Hypothalamus (tissue), 51 donors: ENCODE data around the gene MYO1H.
A peak's percentile ranks its signal among the peaks of the same experiment; 100 is the strongest.
"Not testable (repeated sequence)": the region's sequence is repeated elsewhere in the genome, so short reads cannot be mapped to it uniquely, and the experiment has no call there.

Experiments used
- DNase-seq, 51 donors: peaks; one replicate each; lab custom pipeline; 2025; lab: John Stamatoyannopoulos, UW

MYO1H gene, protein sequence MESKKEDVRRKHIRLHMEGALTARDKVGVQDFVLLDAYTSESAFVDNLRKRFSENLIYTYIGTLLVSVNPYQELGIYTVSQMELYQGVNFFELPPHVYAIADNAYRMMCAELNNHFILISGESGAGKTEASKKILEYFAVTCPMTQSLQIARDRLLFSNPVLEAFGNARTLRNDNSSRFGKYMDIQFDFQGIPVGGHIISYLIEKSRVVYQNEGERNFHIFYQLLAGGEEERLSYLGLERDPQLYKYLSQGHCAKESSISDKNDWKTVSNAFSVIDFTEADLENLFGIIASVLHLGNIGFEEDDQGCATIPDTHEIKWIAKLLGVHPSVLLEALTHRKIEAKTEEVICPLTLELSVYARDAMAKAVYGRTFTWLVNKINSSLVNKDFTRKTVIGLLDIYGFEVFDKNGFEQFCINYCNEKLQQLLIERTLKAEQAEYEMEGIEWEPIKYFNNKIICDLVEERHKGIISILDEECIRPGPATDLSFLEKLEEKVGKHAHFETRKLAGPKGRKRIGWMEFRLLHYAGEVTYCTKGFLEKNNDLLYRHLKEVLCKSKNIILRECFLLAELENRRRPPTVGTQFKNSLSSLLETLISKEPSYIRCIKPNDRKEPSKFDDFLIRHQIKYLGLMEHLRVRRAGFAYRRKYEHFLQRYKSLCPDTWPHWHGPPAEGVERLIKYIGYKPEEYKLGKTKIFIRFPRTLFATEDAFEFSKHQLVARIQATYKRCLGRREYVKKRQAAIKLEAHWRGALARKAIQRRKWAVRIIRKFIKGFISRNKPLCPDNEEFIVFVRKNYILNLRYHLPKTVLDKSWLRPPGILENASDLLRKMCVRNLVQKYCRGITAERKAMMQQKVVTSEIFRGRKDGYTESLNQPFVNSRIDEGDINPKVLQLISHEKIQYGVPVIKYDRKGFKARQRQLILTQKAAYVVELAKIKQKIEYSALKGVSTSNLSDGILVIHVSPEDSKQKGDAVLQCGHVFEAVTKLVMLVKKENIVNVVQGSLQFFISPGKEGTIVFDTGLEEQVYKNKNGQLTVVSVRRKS

DNA sequence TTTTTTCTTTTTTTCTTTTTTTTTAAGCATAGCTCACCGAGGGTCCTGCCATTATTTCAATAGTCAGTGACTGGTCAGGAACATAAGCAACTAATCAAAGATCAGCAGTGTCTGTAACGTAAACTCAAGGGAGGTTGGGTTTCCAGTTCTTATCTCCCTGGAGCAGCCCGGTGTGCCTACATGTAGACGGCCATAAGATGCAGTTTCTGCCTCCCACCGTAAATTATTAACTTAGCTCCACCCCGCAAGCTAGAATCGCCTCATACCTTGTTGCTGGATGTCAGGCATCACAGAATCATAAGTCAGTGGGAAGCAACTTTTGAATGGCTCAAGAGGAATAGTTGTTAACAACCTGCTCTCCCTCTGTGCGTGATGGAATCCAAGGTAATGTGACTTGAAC lies at the start of gene MYO1H:
Gene MYO1H (plus strand): TSS at position 312 of the 400 bp plus-strand sequence. CDS start 61 bp downstream, at position 373.
- no peak for DNase-seq

- DNase-seq, result no peak
Measured at GRCh38 chr12:109299849-109300248, 47.9 kb upstream of the MYO1H start.

DNA sequence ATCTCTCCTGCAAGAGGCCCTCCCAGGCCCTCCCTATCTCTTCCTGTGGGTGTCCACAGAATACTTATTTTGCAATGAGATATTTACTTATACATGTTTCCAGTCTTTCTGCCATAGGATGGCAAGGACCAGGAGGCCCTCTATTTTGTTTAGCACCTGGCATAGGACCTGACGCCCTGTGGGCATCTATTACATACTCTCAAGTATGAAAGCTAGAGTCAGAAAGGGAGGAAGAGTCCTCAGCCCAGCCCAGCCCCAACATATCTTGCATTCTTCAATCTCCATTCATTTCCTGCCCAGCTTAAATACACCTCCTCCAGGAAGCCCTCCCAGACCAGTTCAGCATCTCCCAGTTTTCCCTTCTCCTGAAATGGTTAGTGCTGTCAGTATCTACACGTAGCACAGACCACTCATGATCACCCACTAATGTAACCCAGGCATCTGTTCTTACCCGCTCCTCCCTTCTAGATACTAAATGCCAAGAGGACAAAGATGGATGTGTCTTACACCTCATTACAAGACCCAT lies 46.0 kb upstream of the MYO1H start:
- DNase-seq, result no peak

DNA sequence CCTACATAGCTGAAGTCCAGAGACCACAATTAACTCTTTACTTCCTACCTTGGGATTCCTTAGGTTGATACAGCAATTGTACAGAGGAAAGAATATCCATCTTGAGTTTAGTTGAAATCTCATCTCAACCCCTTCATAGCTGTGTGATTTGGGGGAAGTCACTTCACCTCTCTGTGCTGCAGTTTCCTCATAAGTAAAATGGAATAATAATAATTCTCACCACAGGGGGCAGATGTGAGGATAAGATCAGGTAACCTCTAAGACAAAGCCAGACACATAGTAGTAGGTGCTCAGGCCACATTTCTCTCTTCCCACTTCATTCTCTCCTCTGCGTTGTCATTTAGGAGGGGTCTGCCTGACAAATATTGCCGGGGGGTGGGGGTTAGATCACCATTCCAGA lies 45.3 kb upstream of the MYO1H start:
- no peak for DNase-seq

- no peak for DNase-seq
Measured at GRCh38 chr12:109302770-109303169, 44.9 kb upstream of the MYO1H start.

- DNase-seq, result no peak
Measured at GRCh38 chr12:109304485-109304884, 43.2 kb upstream of the MYO1H start.

DNA sequence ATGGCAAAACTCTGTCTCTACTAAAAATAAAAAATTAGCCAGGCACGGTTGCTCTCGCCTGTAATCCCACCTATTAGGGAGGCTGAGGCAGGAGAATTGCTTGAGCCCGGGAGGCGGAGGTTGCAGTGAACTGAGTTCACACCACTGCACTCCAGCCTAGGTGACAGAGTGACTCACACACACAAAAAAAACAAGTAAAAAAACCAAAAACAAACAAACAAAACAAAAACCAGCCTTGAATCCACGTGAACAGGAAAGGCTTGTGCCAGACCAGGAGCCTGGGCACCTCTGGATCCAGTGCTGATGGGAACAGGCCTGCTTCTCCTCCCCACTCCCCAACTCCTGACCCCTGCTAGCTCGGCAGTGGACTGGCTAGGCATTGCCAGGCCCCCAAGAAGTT lies 42.2 kb upstream of the MYO1H start:
- DNase-seq, result no peak

GRCh38 chr12:109307051-109307450 lies 40.6 kb upstream of the MYO1H start:
- DNase-seq, result no peak

GRCh38 chr12:109308534-109309380 lies 38.9 kb upstream of the MYO1H start, which contains the start of gene FOXN4:
Gene FOXN4, minus strand, starts transcription at chr12:109309284. Its CDS starts 963 bp downstream, at chr12:109308321.
- peak in 1 of 51 donors; percentile 5 for DNase-seq

GRCh38 chr12:109309381-109310246 lies 38.1 kb upstream of the MYO1H start:
- peak in 1 of 51 donors; percentile 8 for DNase-seq

- no peak for DNase-seq
Measured at GRCh38 chr12:109310247-109311125, 37.2 kb upstream of the MYO1H start.

DNA sequence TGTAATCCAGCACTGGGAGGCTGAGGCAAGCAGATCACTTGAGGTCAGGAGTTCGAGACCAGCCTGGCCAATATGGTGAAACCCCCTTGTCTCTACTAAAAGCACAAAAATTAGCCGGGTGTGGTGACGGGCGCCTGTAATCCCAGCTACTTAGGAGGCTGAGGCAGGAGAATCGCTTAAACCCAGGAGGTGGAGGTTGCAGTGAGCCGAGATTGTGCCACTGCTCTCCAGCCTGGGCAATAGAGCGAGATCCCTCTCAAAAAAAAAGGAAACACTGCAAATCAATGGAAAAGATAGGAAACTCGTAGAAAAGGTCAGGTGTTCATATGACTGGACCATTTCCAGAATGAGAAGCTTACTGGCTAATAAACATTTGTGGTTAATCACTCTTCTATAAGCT lies 26.4 kb upstream of the MYO1H start:
- not testable (repeated sequence) for DNase-seq

DNA sequence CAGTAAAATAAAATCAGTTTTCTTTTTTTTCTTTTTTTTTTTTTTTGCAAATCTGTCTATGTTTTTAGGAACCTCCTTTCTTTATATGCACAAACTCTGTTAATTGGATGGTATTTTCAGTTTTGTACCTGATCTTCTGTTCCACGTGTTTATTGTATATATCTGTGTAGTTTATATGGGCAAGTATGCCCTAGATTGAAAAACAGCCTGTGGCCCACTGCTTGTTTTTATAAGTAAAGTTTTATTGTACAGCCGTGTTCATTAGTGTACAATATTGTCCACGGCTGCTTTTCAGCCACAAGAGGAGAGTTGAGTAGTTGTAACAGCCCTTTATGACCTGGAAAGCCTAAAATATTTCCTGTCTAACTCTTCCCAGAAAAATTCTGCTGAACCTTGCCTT lies 18.7 kb upstream of the MYO1H start:
- no peak for DNase-seq

- peak in 1 of 51 donors; percentile 16 for DNase-seq
Measured at GRCh38 chr12:109329686-109330085, 18.0 kb upstream of the MYO1H start.

- no peak for DNase-seq
Measured at GRCh38 chr12:109330282-109331230, 17.1 kb upstream of the MYO1H start.

DNA sequence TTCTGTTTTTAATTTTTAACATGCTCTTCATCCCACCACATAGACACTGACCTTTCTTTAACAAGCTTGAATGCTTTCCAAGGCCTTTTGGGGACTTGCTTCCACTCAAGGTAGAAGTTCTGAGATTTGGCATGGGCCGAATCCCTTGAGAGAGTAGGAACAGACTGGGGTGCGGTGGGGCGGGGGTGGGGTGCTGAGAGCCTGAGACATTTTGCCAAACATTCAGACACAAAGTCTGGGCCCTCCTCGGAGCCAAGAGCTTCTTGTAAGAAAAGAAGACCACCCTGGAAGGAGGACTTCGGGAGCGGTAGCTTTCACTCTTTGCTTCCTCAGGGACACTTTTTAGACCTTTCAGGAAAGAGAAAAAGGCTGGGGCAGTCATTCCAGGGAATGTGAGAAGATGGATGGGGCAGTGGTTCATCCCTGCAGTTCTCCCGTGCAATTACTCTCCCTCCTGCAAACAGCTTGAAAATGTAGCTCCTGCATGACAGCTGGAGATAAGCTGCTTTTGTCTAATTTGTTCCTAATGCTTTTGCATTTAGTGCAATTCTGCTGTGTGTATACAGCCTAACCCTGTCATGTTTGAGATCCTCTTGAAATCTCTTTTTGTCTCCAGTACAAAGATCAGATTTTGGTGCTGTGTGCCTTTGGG lies 16.3 kb upstream of the MYO1H start:
- DNase-seq, result no peak
